Measurements from ENCODE around the gene BMP7. TPM values are rescaled to one million over a fixed set of nuclear protein-coding genes. Genes with fewer than 3 reads are reported as not detected.

Gene BMP7
- total and polyA plus RNA-seq, 7 donors = 0.03 TPM; not detected in 5

GRCh38 chr20:57135875-57136274 lies 130.6 kb downstream of the BMP7 start:
- peaks cover 0 to 4% (median 2%) of the 10 kb centered on the region in 3 donors for H3K27me3 ChIP-seq (ENCODE audit: insufficient read depth in 3 of 3, low read length in 2 of 3)
- no peaks in the 10 kb centered on the region for H3K4me1 ChIP-seq
- H3K36me3 ChIP-seq (ENCODE audit: insufficient read depth in 1 of 2, low read depth in 1 of 2) = no peaks in the 10 kb centered on the region
- ATAC-seq = no peak
- H3K9me3 ChIP-seq = no peaks in the 10 kb centered on the region
- intact Hi-C loops (cut with DNase I) = no loop called here
- no peak overlapping the region for H3K4me3 ChIP-seq
- no peak for DNase-seq
- no peak overlapping the region for H3K27ac ChIP-seq
- no peak for TF ChIP-seq CTCF (IDR thresholded peaks at IDR 0.05)
- 62 to 64% (median 63%) methylated on average over 6 of the region's 6 CpGs for WGBS, 3 donors

GRCh38 chr20:57134804-57135203 lies 131.6 kb downstream of the BMP7 start:
- DNase-seq (no peak), ATAC-seq (no peak)
- Histone ChIP-seq H3K4me1 (no peaks in the 10 kb centered on the region), H3K4me3 (no peak overlapping the region), H3K27ac (no peak overlapping the region), H3K9me3 (no peaks in the 10 kb centered on the region), H3K36me3 (ENCODE audit: insufficient read depth in 1 of 2, low read depth in 1 of 2) (no peaks in the 10 kb centered on the region), H3K27me3 (ENCODE audit: insufficient read depth in 3 of 3, low read length in 2 of 3) (peaks cover 0 to 4% (median 2%) of the 10 kb centered on the region in 3 donors)
- intact Hi-C loops (cut with DNase I) = no loop called here
- 81 to 92% (median 86%) methylated on average over 4 of the region's 4 CpGs for WGBS, 3 donors
- no peak for TF ChIP-seq CTCF (IDR thresholded peaks at IDR 0.05)

- H3K4me3 ChIP-seq = no peak overlapping the region
- no peaks in the 10 kb centered on the region for H3K4me1 ChIP-seq
- peaks cover 0 to 4% (median 2%) of the 10 kb centered on the region in 3 donors for H3K27me3 ChIP-seq (ENCODE audit: insufficient read depth in 3 of 3, low read length in 2 of 3)
- 26 to 39% (median 35%) methylated on average over 14 of the region's 14 CpGs for WGBS, 3 donors
- no peak for TF ChIP-seq CTCF (IDR thresholded peaks at IDR 0.05)
- ATAC-seq = no peak
- no peaks in the 10 kb centered on the region for H3K36me3 ChIP-seq (ENCODE audit: insufficient read depth in 1 of 2, low read depth in 1 of 2)
- H3K9me3 ChIP-seq = no peaks in the 10 kb centered on the region
- intact Hi-C loops (cut with DNase I) = no loop called here
- H3K27ac ChIP-seq = no peak overlapping the region
- no peak for DNase-seq
These were observed 132.4 kb downstream of the BMP7 start for GRCh38 chr20:57133926-57134650.

- ATAC-seq = no peak
- no peak overlapping the region for H3K4me3 ChIP-seq
- no peak overlapping the region for H3K27ac ChIP-seq
- no peak for DNase-seq
- H3K9me3 ChIP-seq = no peaks in the 10 kb centered on the region
- peaks cover 0 to 4% (median 2%) of the 10 kb centered on the region in 3 donors for H3K27me3 ChIP-seq (ENCODE audit: insufficient read depth in 3 of 3, low read length in 2 of 3)
- intact Hi-C loops (cut with DNase I) = no loop called here
- H3K4me1 ChIP-seq = no peaks in the 10 kb centered on the region
- WGBS, 3 donors = 66 to 72% (median 70%) methylated on average over 13 of the region's 13 CpGs
- no peak for TF ChIP-seq CTCF (IDR thresholded peaks at IDR 0.05)
- no peaks in the 10 kb centered on the region for H3K36me3 ChIP-seq (ENCODE audit: insufficient read depth in 1 of 2, low read depth in 1 of 2)
These were observed 134.6 kb downstream of the BMP7 start for GRCh38 chr20:57131601-57132391.
